Nephron (organoid): Measurements from ENCODE around the gene DYSF.

Source experiments
- H3K27ac Mint-ChIP-seq, 3 experiments: 2 replicates each; pipeline ENCODE4 v1.8.0; 2020; ENCODE audit warnings: mixed read lengths in 3 of 3, mild to moderate bottlenecking in 2 of 3, moderate library complexity in 1 of 3
- H3K27me3 Mint-ChIP-seq: 2 replicates; pipeline ENCODE4 v1.8.0; 2021; ENCODE audit warnings: low read depth, mild to moderate bottlenecking, moderate library complexity, mixed read lengths
- H3K36me3 Mint-ChIP-seq: 2 replicates; pipeline ENCODE4 v1.8.0; 2020; ENCODE audit warnings: low read depth, mixed read lengths
- H3K4me1 Mint-ChIP-seq: 2 replicates; pipeline ENCODE4 v1.8.0; 2020; ENCODE audit warnings: mixed read lengths
- H3K4me3 Mint-ChIP-seq, 3 experiments: 2 replicates each; pipeline ENCODE4 v1.8.0; 2020; ENCODE audit warnings: mild to moderate bottlenecking in 3 of 3, mixed read lengths in 3 of 3, moderate library complexity in 2 of 3
- H3K9me3 Mint-ChIP-seq: 2 replicates; pipeline ENCODE4 v1.8.0; 2020; ENCODE audit warnings: mixed read lengths
- CTCF ChIP-seq, 3 experiments: fragments of 200-600 bp; sonication (generic); IDR thresholded peaks; one replicate each; pipeline ENCODE4 v1.5.0; 2021; ENCODE audit warnings: antibody characterized with exemption in 3 of 3; ENCODE audit not compliant: unreplicated experiment in 3 of 3

DYSF gene

GRCh38 chr2:71683666-71684065 is 230.3 kb downstream of the DYSF start:
- TF ChIP-seq CTCF (IDR thresholded peaks at IDR 0.05; ENCODE audit: unreplicated experiment in 3 of 3): no peak
- H3K36me3 Mint-ChIP-seq: no peaks in the 10 kb centered on the region
- no peak overlapping the region for H3K4me3 Mint-ChIP-seq
- peaks cover 20% of the 10 kb centered on the region for H3K4me1 Mint-ChIP-seq
- H3K9me3 Mint-ChIP-seq: no peaks in the 10 kb centered on the region
- peaks cover 26% of the 10 kb centered on the region for H3K27me3 Mint-ChIP-seq
- H3K27ac Mint-ChIP-seq: no peak overlapping the region

GRCh38 chr2:71684226-71685072 is 231.1 kb downstream of the DYSF start:
- H3K36me3 Mint-ChIP-seq: no peaks in the 10 kb centered on the region
- H3K4me1 Mint-ChIP-seq: peaks cover 16% of the 10 kb centered on the region
- no peak overlapping the region for H3K27ac Mint-ChIP-seq
- peaks cover 29% of the 10 kb centered on the region for H3K27me3 Mint-ChIP-seq
- no peaks in the 10 kb centered on the region for H3K9me3 Mint-ChIP-seq
- H3K4me3 Mint-ChIP-seq: no peak overlapping the region
- no peak for TF ChIP-seq CTCF (IDR thresholded peaks at IDR 0.05; ENCODE audit: unreplicated experiment in 3 of 3)

- TF ChIP-seq CTCF (IDR thresholded peaks at IDR 0.05; ENCODE audit: unreplicated experiment in 3 of 3): no peak
- Mint-ChIP-seq H3K27me3 (peaks cover 34% of the 10 kb centered on the region), H3K4me1 (peaks cover 14% of the 10 kb centered on the region), H3K36me3 (no peaks in the 10 kb centered on the region), H3K27ac (no peak overlapping the region), H3K9me3 (no peaks in the 10 kb centered on the region), H3K4me3 (no peak overlapping the region)
Measured at GRCh38 chr2:71685073-71685848, 231.9 kb downstream of the DYSF start.

GRCh38 chr2:71685941-71686611 is 232.7 kb downstream of the DYSF start:
- no peak for TF ChIP-seq CTCF (IDR thresholded peaks at IDR 0.05; ENCODE audit: unreplicated experiment in 3 of 3)
- H3K4me1 Mint-ChIP-seq: peaks cover 21% of the 10 kb centered on the region
- H3K27me3 Mint-ChIP-seq: peaks cover 41% of the 10 kb centered on the region
- no peaks in the 10 kb centered on the region for H3K9me3 Mint-ChIP-seq
- no peaks in the 10 kb centered on the region for H3K36me3 Mint-ChIP-seq
- no peak overlapping the region for H3K27ac Mint-ChIP-seq
- H3K4me3 Mint-ChIP-seq: no peak overlapping the region

DNA sequence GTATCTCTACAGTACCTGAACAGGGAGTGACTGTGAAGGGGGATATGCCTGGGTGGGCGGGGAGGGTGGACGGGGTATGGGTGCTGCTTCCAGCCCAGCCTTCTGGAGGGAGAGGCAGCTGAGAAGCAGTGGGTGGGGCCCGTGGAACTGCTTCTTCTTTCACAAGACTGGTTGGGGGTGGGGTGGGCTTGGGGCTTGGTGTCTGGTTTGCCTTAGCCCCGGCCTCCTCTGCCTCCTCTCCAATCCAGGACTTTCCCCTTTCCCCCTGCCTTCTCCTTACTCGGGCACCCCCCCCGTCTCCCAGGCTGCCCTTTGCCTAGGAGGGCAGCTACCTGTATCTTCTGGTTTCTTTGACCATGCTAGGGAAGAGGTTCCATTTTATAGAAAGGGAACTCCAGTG is 233.4 kb downstream of the DYSF start:
- Mint-ChIP-seq H3K27me3 (peaks cover 39% of the 10 kb centered on the region), H3K4me1 (peaks cover 26% of the 10 kb centered on the region), H3K4me3 (no peak overlapping the region), H3K9me3 (no peaks in the 10 kb centered on the region), H3K36me3 (no peaks in the 10 kb centered on the region), H3K27ac (no peak overlapping the region)
- TF ChIP-seq CTCF (IDR thresholded peaks at IDR 0.05; ENCODE audit: unreplicated experiment in 3 of 3): no peak
